ENCODE measurements around the gene PTCD3.

The PTCD3 gene

DNA sequence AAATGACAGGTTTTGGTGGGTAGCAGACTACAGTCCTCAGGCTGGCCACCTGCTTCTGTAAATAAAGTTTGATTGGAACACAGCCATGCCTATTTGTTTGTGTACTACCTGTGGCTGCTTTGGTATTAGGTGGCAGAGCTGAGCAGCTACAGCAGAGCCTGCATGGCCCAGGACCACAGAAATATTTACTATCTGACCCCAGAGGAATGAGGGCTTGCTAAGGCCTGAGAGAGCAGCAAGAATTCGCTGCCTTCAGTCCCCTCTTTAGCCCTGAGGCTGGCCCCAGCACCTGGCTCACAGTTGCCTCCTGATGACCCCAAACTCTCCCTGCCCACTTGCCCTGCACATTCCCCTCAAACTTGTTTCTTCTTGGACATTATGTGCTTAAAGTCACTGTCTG is 32.8 kb upstream of the PTCD3 start:
- no peak overlapping the region for H3K4me3 ChIP-seq (ENCODE audit: low read length)
- TF ChIP-seq ZNF274 (IDR thresholded peaks at IDR 0.05; ENCODE audit: low read depth, low read length): no peak

DNA sequence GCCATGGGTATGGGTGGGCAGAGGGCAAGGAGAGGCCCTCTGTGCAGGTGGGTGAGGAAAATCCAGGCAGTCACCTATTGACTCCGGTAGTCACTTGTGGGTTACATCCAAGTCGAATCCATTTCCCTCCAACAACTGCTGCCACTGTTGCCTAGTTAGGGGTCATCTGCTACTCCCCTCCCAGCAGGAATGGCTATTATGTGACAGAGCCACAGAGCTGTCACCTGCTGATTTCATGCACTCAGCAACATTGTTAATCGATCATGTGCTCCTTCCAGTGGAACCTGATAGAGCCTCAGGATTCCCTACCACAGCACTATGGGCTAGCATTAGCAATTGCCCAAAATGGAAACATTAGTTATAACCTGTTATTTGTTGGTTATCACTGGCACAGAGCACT is 31.8 kb upstream of the PTCD3 start:
- no peak overlapping the region for H3K4me3 ChIP-seq (ENCODE audit: low read length)
- no peak for TF ChIP-seq ZNF274 (IDR thresholded peaks at IDR 0.05; ENCODE audit: low read depth, low read length)

DNA sequence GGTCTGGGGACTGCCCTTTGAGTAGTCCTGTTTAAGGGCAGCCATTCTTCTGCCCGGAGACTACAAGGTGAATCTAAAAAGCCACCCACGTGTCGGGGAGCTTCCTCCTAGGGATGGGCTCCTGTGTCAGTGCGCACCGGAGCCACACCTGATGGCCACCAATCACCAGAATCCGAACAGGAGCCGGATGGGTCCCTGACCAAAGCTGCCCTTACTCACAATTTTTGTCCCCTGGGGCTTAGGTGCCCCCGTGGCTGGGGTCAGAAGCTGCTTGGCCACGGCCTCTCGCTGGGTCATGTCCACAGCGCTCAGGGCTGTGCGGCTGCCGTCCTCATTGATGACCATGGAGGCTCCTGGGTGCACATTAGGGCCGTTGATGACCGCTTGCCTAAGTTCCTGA is 31.2 kb upstream of the PTCD3 start:
- no peak overlapping the region for H3K4me3 ChIP-seq (ENCODE audit: low read length)
- no peak for TF ChIP-seq ZNF274 (IDR thresholded peaks at IDR 0.05; ENCODE audit: low read depth, low read length)

DNA sequence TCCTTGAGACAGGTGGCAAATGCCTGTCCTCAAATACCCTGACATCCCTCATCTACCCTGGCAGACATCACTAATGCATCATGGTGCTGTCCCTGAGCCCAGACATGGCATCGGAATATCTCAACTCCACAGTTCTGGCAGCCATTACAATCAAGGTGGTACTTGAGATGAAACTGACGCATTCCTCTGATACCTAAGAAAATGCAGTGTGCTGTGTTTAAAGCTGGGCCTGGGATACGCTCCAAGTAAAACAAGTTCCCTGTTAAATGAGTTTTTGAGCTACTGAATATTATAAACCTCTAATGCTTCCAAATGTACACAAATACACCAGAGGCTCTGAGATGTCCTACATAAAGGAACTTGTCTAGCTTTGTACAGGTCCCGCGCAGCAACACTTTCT is 30.1 kb upstream of the PTCD3 start:
- no peak overlapping the region for H3K4me3 ChIP-seq (ENCODE audit: low read length)
- TF ChIP-seq ZNF274 (IDR thresholded peaks at IDR 0.05; ENCODE audit: low read depth, low read length): no peak

DNA sequence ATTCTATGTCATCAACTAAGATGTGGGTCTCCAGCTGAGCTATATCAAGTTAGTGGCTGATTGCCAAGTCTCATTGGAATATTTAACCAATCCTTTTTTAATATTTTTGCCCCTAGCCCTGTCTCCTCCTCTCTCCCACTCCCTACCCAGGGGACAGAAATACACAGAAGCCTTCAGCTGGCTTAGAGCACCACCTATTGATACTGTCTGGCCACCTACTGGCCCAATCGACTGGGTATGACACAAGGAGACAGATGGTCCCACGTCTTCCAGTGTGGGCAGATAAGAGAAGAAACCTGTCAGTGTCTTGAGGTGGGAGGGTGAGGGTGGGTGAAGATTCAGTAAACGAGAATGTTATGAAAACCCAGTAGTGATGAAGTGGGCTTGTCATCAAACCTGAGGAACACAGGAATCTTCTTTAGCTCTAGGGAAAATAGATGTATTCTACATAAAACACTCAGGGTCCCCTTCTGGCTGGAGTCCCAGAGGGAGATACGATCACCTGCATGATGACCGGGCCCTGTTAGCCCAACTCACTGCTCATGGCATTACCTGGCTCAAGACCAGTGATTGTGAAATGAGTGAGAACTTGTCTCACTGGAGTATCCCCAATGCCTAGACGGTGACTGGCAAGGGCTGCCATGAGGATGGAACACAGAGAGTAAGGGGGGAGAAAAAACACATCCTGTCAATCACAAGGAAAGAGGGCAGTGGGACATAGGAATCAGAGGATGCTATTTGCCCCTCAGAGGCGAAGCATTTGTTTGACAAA is 27.1 kb upstream of the PTCD3 start:
- H3K4me3 ChIP-seq (ENCODE audit: low read length): no peak overlapping the region
- no peak for TF ChIP-seq ZNF274 (IDR thresholded peaks at IDR 0.05; ENCODE audit: low read depth, low read length)

DNA sequence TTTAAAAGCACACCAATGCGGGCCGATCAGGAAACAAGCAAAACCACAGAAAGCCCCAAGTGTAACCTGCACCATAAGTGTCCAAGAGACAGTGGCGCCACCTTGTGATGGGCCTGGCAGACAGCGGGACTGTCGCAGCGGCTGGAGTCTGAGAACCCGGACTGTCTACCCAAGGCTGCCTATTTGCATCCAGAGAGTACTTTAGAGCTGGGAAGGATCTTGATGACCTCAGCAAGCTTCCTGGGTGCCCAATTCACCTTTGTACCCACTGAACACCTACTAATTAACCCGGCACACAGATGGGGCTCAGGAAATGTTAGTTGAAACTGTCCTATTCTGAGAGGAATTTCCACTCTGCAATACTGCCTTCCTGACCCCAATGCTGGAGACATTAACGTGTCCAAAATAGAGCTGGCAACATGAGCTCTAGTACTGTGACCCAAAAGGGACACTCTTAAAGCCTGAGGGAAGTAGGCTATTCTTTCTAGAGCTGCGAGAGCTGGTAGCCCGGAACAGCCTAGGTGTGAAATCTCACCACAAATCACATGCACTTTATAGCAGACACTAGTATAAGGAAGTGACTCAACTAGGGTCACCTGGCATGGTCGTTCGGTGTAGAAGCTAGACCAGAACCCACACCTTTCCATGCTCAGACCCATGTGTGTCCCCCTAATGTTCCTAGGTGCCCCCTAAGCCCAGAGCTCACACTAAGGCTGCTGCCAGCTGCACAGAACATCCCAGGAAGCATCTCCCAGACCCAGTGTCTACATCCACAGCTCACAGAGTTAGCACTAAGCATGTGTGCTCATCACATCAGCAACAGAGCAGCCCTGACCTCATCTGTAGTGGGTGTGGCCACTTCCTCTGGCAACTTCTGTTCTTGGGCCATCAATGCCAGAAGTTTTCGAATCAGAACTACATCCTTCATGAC is 25.8 kb upstream of the PTCD3 start:
- no peak overlapping the region for H3K4me3 ChIP-seq (ENCODE audit: low read length)
- no peak for TF ChIP-seq ZNF274 (IDR thresholded peaks at IDR 0.05; ENCODE audit: low read depth, low read length)

DNA sequence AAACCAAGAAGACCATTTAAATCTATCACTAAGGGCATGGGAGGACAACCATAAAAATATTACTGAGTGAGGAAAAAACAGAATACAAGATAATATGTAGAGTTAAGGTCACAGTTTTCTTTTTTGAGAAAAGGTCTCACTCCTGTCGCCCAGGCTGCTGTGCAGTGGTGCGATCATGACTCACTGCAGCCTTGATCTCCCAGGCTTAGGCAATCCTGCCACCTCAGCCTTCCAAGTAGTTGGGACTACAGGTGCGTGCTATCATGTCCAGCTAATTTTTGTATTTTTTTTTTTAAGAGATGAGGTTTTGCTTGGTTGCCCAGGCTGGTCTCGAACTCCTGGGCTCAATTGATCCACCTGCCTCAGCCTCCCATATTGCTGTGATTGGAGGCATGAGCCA is 24.3 kb upstream of the PTCD3 start:
- TF ChIP-seq ZNF274 (IDR thresholded peaks at IDR 0.05; ENCODE audit: low read depth, low read length): no peak
- no peak overlapping the region for H3K4me3 ChIP-seq (ENCODE audit: low read length)

DNA sequence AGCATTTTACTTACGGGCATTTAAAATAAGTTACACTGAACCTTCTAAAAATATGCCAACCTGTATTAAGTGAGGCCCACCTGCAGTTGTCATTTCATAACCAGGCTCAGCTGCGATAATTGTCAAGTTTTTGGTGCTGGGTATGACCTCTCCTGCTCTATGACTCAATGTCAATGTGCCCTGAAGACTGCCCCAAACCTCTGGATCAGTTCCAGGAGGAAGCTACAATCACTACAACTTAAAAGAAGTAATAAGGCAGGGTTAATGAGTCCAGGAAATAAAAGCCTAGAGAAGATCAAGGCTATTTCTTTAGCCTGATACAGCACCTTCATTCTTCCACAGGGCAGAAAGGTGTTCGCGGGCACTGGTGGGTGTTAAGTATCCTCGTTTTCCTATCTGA is 23.3 kb upstream of the PTCD3 start:
- TF ChIP-seq ZNF274 (IDR thresholded peaks at IDR 0.05; ENCODE audit: low read depth, low read length): no peak
- H3K4me3 ChIP-seq (ENCODE audit: low read length): no peak overlapping the region

DNA sequence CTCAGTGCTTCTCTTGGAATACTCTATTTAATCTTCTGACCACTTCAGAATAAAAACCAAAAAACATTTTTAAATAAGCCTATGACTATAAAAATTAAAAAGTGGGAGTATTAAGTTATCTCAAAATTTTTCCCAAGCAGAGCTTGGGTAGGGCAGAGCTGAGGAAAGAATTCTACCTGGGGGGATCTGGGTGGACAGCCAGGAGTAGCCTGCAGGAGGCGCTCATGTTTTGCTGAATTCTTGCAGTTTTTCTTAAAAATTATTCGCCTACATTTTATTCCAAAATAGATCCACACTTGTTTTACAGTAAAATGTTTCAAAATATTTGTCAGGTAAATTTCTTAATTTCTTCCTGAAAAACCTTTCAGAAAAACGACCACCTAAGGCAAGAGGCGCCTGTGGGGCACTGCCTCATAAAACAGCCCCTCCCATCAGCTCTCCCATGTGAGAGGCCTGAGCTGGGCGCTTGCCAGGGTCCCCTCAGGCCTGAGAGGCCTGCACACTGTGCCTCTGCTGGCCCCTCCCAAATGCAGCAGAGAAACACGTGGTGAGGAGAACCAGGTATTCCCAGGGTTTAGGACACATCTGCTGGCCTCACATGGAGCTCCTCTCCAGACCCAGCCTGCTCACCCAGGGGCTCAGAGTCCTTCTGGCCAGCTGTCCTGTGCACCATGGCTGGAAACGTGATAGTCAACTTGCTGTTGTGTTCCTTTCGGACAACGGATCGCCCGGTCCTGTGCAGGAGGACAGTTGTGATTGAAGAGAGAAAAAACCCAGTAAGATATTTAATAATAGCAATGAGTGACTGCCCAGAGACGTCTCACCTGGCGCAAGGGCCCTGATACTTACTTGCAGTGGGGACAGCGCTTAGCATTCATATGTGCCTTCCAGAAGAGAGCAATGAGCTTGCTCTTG is 17.8 kb upstream of the PTCD3 start:
- no peak overlapping the region for H3K4me3 ChIP-seq (ENCODE audit: low read length)
- no peak for TF ChIP-seq ZNF274 (IDR thresholded peaks at IDR 0.05; ENCODE audit: low read depth, low read length)

DNA sequence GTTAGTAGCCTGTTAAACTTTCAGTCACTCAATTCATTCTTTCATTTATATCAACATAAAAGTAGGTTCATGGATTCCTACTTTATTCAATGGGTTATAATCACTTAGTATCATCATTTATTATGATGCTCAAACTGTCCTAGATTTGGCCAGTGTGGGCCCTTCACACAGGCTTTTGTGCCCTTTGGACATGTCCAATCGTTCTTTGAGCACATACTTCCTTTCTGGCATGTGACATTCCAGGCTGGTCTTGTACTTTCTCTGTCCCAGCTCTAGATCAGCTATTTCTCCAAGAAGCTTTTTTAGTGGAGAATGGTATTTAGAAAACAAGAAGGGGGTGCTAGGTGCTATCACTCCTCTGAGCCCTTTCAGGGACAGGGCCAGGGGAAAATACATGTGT is 11.8 kb upstream of the PTCD3 start:
- TF ChIP-seq ZNF274 (IDR thresholded peaks at IDR 0.05; ENCODE audit: low read depth, low read length): no peak
- no peak overlapping the region for H3K4me3 ChIP-seq (ENCODE audit: low read length)

DNA sequence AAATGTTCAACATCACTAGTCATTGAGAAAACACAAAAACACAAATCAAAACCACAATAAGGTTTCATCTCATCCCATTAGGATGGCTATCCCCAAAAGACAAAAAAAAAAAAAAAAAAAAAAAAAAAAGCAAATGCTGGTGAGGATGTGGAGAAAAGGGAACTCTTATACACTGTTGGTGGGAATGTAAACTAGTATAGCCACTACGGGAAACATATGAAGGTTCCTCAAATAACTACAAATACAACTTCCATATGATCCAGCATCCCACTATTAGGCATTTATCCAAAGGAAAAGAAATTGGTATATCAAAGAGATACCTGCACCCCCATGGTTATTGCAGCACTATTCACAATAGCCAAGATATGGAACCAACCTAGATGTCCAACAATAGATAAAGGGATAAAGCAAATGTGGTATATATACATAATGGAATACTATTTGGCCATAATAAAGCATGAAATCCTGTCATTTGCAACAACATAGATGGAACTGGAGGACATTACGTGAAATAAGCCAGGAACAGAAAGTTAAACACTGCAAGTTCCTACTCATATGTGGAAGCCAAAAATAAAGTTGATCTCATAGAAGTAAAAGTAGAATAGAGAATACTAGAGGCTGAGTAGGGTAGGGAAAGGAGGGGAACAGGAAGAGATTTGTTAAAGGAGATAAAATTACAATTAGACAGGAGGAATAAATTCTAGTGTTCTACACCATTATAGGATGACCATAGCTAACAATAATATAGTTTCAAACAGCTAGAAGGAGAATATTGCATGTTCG is 8.7 kb upstream of the PTCD3 start:
- H3K4me3 ChIP-seq (ENCODE audit: low read length): no peak overlapping the region
- no peak for TF ChIP-seq ZNF274 (IDR thresholded peaks at IDR 0.05; ENCODE audit: low read depth, low read length)

DNA sequence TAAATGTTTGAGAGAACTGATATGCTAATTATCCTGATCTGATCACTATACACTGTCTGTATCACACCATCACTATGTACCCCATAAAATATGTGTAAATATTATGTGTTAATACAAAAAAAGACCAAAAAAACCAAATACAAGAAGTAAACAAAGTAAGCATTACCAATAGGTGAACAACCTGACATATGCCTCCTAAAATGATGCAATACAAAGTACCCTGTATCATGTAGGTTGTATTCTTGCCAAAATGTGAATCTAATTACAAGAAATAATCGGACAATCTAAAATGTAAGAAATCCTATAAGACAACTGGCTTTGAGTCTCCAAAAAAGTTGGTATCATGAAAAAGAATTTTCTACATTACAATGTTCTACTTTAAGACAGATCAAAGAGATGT is 8.1 kb upstream of the PTCD3 start:
- no peak overlapping the region for H3K4me3 ChIP-seq (ENCODE audit: low read length)
- no peak for TF ChIP-seq ZNF274 (IDR thresholded peaks at IDR 0.05; ENCODE audit: low read depth, low read length)

DNA sequence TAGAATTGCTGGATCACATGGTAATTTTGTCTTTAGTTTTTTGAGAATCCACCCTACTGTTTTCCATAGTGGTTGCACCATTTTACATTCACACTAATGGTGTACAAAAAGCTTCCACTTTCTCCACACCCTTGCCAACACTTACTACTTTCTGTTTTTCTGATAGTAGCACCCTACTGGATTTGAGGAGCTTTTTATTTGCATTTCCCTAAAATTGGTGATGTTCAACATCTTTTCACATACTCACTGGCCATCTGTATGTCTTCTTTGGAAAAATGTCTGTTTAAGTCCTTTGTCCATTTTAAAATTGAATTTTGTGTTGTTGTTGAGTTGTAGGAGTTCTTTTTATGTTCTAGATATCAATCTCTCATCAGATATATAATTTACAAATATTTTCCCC is 3.9 kb upstream of the PTCD3 start:
- H3K4me3 ChIP-seq (ENCODE audit: low read length): no peak overlapping the region
- no peak for TF ChIP-seq ZNF274 (IDR thresholded peaks at IDR 0.05; ENCODE audit: low read depth, low read length)

Data from GM08714 (cell line).